Measurements from ENCODE around the gene ZNF154. TPM values are rescaled to one million over a fixed set of nuclear protein-coding genes. Genes with fewer than 3 reads are reported as not detected.
A peak's percentile ranks its signal among the peaks of the same experiment; 100 is the strongest.

Gene ZNF154
- total RNA-seq, 8 experiments from 2014 or later = 0.73 to 7.2 (median 1.7) TPM

GRCh38 chr19:57712222-57712621, 3.2 kb upstream of the ZNF154 start:
- H3K4me1 ChIP-seq (replicated peaks in 1 of 2) = no peaks in the 10 kb centered on the region
- H3K4me3 ChIP-seq = no peak overlapping the region
- no peak overlapping the region for H3K27ac ChIP-seq
- in situ Hi-C loops (cut with MboI; ENCODE audit: low pct_unique_long_range_greater_than_20kb in 2 of 9, low sequenced_read_pairs in 9 of 9, unreplicated experiment in 9 of 9) = no loop called here
- no peak for ATAC-seq (replicated peaks in 6 of 8)
- 29 to 71% (median 50%) methylated on average over 1 of the region's 1 CpG; no CpG with 5 or more reads in 5 of the 10 experiments for WGBS, 10 experiments

- peak in 1 of 8 experiments; percentile 5 for ATAC-seq (replicated peaks in 6 of 8)
- H3K4me3 ChIP-seq = no peak overlapping the region
- H3K27ac ChIP-seq = no peak overlapping the region
- no peaks in the 10 kb centered on the region for H3K4me1 ChIP-seq (replicated peaks in 1 of 2)
- in situ Hi-C loops (cut with MboI; ENCODE audit: low pct_unique_long_range_greater_than_20kb in 2 of 9, low sequenced_read_pairs in 9 of 9, unreplicated experiment in 9 of 9) = no loop called here
- WGBS, 10 experiments = 26 to 96% (median 73%) methylated on average over 2 to 13 of the region's 15 CpGs; no CpG with 5 or more reads in 2 of the 10 experiments
These were observed 612 bp upstream of the ZNF154 start for GRCh38 chr19:57709616-57710015.

GRCh38 chr19:57706346-57706745, 2.7 kb downstream of the ZNF154 start:
- no peak overlapping the region for H3K4me3 ChIP-seq
- no peaks in the 10 kb centered on the region for H3K4me1 ChIP-seq (replicated peaks in 1 of 2)
- ATAC-seq (replicated peaks in 6 of 8) = no peak
- in situ Hi-C loops (cut with MboI; ENCODE audit: low pct_unique_long_range_greater_than_20kb in 2 of 9, low sequenced_read_pairs in 9 of 9, unreplicated experiment in 9 of 9) = no loop called here
- no peak overlapping the region for H3K27ac ChIP-seq
- WGBS, 10 experiments = 88 to 100% (median 100%) methylated on average over 1 of the region's 1 CpG; no CpG with 5 or more reads in 6 of the 10 experiments

GRCh38 chr19:57701625-57702024, 7.4 kb downstream of the ZNF154 start:
- no peak overlapping the region for H3K4me3 ChIP-seq
- H3K4me1 ChIP-seq (replicated peaks in 1 of 2) = no peaks in the 10 kb centered on the region
- in situ Hi-C loops (cut with MboI; ENCODE audit: low pct_unique_long_range_greater_than_20kb in 2 of 9, low sequenced_read_pairs in 9 of 9, unreplicated experiment in 9 of 9) = no loop called here
- WGBS, 10 experiments = 93 to 100% (median 98%) methylated on average over 1 to 5 of the region's 6 CpGs; no CpG with 5 or more reads in 2 of the 10 experiments
- no peak for ATAC-seq (replicated peaks in 6 of 8)
- H3K27ac ChIP-seq = no peak overlapping the region

- no peak for ATAC-seq (replicated peaks in 6 of 8)
- in situ Hi-C loops (cut with MboI; ENCODE audit: low pct_unique_long_range_greater_than_20kb in 2 of 9, low sequenced_read_pairs in 9 of 9, unreplicated experiment in 9 of 9) = no loop called here
- H3K4me3 ChIP-seq = no peak overlapping the region
- H3K27ac ChIP-seq = no peak overlapping the region
- WGBS, 10 experiments = 73 to 100% (median 93%) methylated on average over 1 to 3 of the region's 3 CpGs; no CpG with 5 or more reads in 6 of the 10 experiments
- no peaks in the 10 kb centered on the region for H3K4me1 ChIP-seq (replicated peaks in 1 of 2)
These were observed 19.3 kb downstream of the ZNF154 start for GRCh38 chr19:57689750-57690149.

- H3K4me3 ChIP-seq = no peak overlapping the region
- WGBS, 10 experiments = 90 to 100% (median 96%) methylated on average over 1 to 6 of the region's 6 CpGs; no CpG with 5 or more reads in 1 of the 10 experiments
- no peak for ATAC-seq (replicated peaks in 6 of 8)
- peaks cover 0 to under 1% of the 10 kb centered on the region in 2 donors for H3K4me1 ChIP-seq (replicated peaks in 1 of 2)
- in situ Hi-C loops (cut with MboI; ENCODE audit: low pct_unique_long_range_greater_than_20kb in 2 of 9, low sequenced_read_pairs in 9 of 9, unreplicated experiment in 9 of 9) = no loop called here
- no peak overlapping the region for H3K27ac ChIP-seq
These were observed 20.8 kb downstream of the ZNF154 start for GRCh38 chr19:57688011-57688763.

- in situ Hi-C loops (cut with MboI; ENCODE audit: low pct_unique_long_range_greater_than_20kb in 2 of 9, low sequenced_read_pairs in 9 of 9, unreplicated experiment in 9 of 9) = no loop called here
- 92 to 100% (median 98%) methylated on average over 1 to 12 of the region's 12 CpGs; no CpG with 5 or more reads in 1 of the 10 experiments for WGBS, 10 experiments
- H3K4me1 ChIP-seq (replicated peaks in 1 of 2) = peaks cover 5 to 8% of the 10 kb centered on the region in 2 donors
- no peak overlapping the region for H3K27ac ChIP-seq
- no peak overlapping the region for H3K4me3 ChIP-seq
- no peak for ATAC-seq (replicated peaks in 6 of 8)
These were observed 21.5 kb downstream of the ZNF154 start for GRCh38 chr19:57687363-57688010.

GRCh38 chr19:57686727-57687126, 22.3 kb downstream of the ZNF154 start:
- no peak overlapping the region for H3K4me3 ChIP-seq
- WGBS, 10 experiments = 86 to 100% (median 100%) methylated on average over 1 to 2 of the region's 3 CpGs; no CpG with 5 or more reads in 4 of the 10 experiments
- peaks cover 5 to 8% of the 10 kb centered on the region in 2 donors for H3K4me1 ChIP-seq (replicated peaks in 1 of 2)
- in situ Hi-C loops (cut with MboI; ENCODE audit: low pct_unique_long_range_greater_than_20kb in 2 of 9, low sequenced_read_pairs in 9 of 9, unreplicated experiment in 9 of 9) = no loop called here
- no peak overlapping the region for H3K27ac ChIP-seq
- ATAC-seq (replicated peaks in 6 of 8) = no peak

GRCh38 chr19:57682226-57682766, 26.7 kb downstream of the ZNF154 start:
- in situ Hi-C loops (cut with MboI; ENCODE audit: low pct_unique_long_range_greater_than_20kb in 2 of 9, low sequenced_read_pairs in 9 of 9, unreplicated experiment in 9 of 9) = no loop called here
- H3K4me3 ChIP-seq = peak overlapping the region; percentile 66 to 91 (median 84)
- 0 to 15% (median 0%) methylated on average over 2 to 10 of the region's 19 CpGs; no CpG with 5 or more reads in 5 of the 10 experiments for WGBS, 10 experiments
- H3K27ac ChIP-seq = peak overlapping the region; percentile 46 to 80
- H3K4me1 ChIP-seq (replicated peaks in 1 of 2) = peaks cover 5 to 8% of the 10 kb centered on the region in 2 donors
- ATAC-seq (replicated peaks in 6 of 8) = no peak

- no peak for ATAC-seq (replicated peaks in 6 of 8)
- 0 to 80% (median 58%) methylated on average over 2 of the region's 2 CpGs for WGBS, 10 experiments
- Histone ChIP-seq H3K4me1 (replicated peaks in 1 of 2) (no peaks in the 10 kb centered on the region), H3K4me3 (no peak overlapping the region), H3K27ac (no peak overlapping the region)
- in situ Hi-C loops (cut with MboI; ENCODE audit: low pct_unique_long_range_greater_than_20kb in 2 of 9, low sequenced_read_pairs in 9 of 9, unreplicated experiment in 9 of 9) = no loop called here
These were observed 33.1 kb downstream of the ZNF154 start for GRCh38 chr19:57675881-57676280.

- H3K4me3 ChIP-seq = no peak overlapping the region
- H3K27ac ChIP-seq = no peak overlapping the region
- H3K4me1 ChIP-seq (replicated peaks in 1 of 2) = no peaks in the 10 kb centered on the region
- 0 to 75% (median 26%) methylated on average over 1 to 4 of the region's 4 CpGs; no CpG with 5 or more reads in 2 of the 10 experiments for WGBS, 10 experiments
- in situ Hi-C loops (cut with MboI; ENCODE audit: low pct_unique_long_range_greater_than_20kb in 2 of 9, low sequenced_read_pairs in 9 of 9, unreplicated experiment in 9 of 9) = no loop called here
- no peak for ATAC-seq (replicated peaks in 6 of 8)
These were observed 36.5 kb downstream of the ZNF154 start for GRCh38 chr19:57672466-57672865.

GRCh38 chr19:57671124-57671895, 37.7 kb downstream of the ZNF154 start:
- in situ Hi-C loops (cut with MboI; ENCODE audit: low pct_unique_long_range_greater_than_20kb in 2 of 9, low sequenced_read_pairs in 9 of 9, unreplicated experiment in 9 of 9) = no loop called here
- no peaks in the 10 kb centered on the region for H3K4me1 ChIP-seq (replicated peaks in 1 of 2)

More at GRCh38 chr19:57671124-57671895, 37.7 kb downstream of the ZNF154 start:
- no peak for ATAC-seq (replicated peaks in 6 of 8)
- WGBS, 10 experiments = 17 to 80% (median 50%) methylated on average over 1 to 7 of the region's 7 CpGs
- H3K4me3 ChIP-seq = no peak overlapping the region
- no peak overlapping the region for H3K27ac ChIP-seq

Data from motor neuron (in vitro differentiated cells).